Measurements from ENCODE around the gene PACSIN2.

DNA sequence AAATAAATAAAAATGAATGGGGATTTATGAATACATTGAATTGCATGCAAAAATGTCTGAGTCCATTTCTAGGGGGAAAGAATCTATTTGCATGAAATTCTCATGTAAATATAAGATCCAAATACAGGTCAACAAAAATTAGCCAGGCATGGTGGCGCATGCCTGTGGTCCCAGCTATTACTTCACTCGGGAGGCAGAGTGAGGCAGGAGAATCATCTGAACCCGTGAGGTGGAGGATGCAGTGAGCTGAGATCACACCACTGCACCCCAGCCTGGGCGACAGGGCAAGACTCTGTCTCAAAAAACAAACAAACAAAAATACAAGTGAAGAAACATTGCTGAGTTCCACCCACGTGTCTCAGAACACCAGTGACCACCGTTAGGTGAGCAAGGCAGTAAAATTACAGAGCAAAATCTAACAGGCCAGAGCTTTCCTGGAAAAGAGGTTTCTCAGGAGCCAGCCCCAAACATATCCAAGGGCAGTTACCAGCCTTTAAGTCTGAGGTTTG, 17.3 kb downstream of the PACSIN2 start:
- no peak for TF ChIP-seq ZNF331 (CRISPR knock-in tag; IDR thresholded peaks at IDR 0.05; ENCODE audit: low read depth)
- TF ChIP-seq, protein P1, sequence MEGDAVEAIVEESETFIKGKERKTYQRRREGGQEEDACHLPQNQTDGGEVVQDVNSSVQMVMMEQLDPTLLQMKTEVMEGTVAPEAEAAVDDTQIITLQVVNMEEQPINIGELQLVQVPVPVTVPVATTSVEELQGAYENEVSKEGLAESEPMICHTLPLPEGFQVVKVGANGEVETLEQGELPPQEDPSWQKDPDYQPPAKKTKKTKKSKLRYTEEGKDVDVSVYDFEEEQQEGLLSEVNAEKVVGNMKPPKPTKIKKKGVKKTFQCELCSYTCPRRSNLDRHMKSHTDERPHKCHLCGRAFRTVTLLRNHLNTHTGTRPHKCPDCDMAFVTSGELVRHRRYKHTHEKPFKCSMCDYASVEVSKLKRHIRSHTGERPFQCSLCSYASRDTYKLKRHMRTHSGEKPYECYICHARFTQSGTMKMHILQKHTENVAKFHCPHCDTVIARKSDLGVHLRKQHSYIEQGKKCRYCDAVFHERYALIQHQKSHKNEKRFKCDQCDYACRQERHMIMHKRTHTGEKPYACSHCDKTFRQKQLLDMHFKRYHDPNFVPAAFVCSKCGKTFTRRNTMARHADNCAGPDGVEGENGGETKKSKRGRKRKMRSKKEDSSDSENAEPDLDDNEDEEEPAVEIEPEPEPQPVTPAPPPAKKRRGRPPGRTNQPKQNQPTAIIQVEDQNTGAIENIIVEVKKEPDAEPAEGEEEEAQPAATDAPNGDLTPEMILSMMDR (conservative IDR thresholded peaks at IDR 0.05; ENCODE audit: low read depth in 2 of 2), result no peak
- no peak for TF ChIP-seq EZH2phosphoT487 (IDR thresholded peaks at IDR 0.05; ENCODE audit: unreplicated experiment)
- no peak for TF ChIP-seq EZH2 (IDR thresholded peaks at IDR 0.05; ENCODE audit: low read depth, unreplicated experiment)
- no peak for TF ChIP-seq POLR2AphosphoS5 (IDR thresholded peaks at IDR 0.05; ENCODE audit: low read depth)
- no peak for TF ChIP-seq ZNF114 (CRISPR knock-in tag; IDR thresholded peaks at IDR 0.05)
- TF ChIP-seq, protein P2, sequence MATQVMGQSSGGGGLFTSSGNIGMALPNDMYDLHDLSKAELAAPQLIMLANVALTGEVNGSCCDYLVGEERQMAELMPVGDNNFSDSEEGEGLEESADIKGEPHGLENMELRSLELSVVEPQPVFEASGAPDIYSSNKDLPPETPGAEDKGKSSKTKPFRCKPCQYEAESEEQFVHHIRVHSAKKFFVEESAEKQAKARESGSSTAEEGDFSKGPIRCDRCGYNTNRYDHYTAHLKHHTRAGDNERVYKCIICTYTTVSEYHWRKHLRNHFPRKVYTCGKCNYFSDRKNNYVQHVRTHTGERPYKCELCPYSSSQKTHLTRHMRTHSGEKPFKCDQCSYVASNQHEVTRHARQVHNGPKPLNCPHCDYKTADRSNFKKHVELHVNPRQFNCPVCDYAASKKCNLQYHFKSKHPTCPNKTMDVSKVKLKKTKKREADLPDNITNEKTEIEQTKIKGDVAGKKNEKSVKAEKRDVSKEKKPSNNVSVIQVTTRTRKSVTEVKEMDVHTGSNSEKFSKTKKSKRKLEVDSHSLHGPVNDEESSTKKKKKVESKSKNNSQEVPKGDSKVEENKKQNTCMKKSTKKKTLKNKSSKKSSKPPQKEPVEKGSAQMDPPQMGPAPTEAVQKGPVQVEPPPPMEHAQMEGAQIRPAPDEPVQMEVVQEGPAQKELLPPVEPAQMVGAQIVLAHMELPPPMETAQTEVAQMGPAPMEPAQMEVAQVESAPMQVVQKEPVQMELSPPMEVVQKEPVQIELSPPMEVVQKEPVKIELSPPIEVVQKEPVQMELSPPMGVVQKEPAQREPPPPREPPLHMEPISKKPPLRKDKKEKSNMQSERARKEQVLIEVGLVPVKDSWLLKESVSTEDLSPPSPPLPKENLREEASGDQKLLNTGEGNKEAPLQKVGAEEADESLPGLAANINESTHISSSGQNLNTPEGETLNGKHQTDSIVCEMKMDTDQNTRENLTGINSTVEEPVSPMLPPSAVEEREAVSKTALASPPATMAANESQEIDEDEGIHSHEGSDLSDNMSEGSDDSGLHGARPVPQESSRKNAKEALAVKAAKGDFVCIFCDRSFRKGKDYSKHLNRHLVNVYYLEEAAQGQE (IDR thresholded peaks at IDR 0.05; ENCODE audit: unreplicated experiment), result no peak
- no peak for TF ChIP-seq NANOG (IDR thresholded peaks at IDR 0.05; ENCODE audit: borderline replicate concordance)
- TF ChIP-seq, protein P3, sequence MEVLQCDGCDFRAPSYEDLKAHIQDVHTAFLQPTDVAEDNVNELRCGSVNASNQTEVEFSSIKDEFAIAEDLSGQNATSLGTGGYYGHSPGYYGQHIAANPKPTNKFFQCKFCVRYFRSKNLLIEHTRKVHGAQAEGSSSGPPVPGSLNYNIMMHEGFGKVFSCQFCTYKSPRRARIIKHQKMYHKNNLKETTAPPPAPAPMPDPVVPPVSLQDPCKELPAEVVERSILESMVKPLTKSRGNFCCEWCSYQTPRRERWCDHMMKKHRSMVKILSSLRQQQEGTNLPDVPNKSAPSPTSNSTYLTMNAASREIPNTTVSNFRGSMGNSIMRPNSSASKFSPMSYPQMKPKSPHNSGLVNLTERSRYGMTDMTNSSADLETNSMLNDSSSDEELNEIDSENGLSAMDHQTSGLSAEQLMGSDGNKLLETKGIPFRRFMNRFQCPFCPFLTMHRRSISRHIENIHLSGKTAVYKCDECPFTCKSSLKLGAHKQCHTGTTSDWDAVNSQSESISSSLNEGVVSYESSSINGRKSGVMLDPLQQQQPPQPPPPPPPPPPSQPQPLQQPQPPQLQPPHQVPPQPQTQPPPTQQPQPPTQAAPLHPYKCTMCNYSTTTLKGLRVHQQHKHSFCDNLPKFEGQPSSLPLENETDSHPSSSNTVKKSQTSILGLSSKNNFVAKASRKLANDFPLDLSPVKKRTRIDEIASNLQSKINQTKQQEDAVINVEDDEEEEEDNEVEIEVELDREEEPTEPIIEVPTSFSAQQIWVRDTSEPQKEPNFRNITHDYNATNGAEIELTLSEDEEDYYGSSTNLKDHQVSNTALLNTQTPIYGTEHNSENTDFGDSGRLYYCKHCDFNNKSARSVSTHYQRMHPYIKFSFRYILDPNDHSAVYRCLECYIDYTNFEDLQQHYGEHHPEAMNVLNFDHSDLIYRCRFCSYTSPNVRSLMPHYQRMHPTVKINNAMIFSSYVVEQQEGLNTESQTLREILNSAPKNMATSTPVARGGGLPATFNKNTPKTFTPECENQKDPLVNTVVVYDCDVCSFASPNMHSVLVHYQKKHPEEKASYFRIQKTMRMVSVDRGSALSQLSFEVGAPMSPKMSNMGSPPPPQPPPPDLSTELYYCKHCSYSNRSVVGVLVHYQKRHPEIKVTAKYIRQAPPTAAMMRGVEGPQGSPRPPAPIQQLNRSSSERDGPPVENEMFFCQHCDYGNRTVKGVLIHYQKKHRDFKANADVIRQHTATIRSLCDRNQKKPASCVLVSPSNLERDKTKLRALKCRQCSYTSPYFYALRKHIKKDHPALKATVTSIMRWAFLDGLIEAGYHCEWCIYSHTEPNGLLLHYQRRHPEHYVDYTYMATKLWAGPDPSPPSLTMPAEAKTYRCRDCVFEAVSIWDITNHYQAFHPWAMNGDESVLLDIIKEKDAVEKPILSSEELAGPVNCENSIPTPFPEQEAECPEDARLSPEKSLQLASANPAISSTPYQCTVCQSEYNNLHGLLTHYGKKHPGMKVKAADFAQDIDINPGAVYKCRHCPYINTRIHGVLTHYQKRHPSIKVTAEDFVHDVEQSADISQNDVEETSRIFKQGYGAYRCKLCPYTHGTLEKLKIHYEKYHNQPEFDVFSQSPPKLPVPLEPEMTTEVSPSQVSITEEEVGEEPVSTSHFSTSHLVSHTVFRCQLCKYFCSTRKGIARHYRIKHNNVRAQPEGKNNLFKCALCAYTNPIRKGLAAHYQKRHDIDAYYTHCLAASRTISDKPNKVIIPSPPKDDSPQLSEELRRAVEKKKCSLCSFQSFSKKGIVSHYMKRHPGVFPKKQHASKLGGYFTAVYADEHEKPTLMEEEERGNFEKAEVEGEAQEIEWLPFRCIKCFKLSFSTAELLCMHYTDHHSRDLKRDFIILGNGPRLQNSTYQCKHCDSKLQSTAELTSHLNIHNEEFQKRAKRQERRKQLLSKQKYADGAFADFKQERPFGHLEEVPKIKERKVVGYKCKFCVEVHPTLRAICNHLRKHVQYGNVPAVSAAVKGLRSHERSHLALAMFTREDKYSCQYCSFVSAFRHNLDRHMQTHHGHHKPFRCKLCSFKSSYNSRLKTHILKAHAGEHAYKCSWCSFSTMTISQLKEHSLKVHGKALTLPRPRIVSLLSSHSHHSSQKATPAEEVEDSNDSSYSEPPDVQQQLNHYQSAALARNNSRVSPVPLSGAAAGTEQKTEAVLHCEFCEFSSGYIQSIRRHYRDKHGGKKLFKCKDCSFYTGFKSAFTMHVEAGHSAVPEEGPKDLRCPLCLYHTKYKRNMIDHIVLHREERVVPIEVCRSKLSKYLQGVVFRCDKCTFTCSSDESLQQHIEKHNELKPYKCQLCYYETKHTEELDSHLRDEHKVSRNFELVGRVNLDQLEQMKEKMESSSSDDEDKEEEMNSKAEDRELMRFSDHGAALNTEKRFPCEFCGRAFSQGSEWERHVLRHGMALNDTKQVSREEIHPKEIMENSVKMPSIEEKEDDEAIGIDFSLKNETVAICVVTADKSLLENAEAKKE (CRISPR knock-in tag; IDR thresholded peaks at IDR 0.05), result no peak
- no peak for TF ChIP-seq JUNB (IDR thresholded peaks at IDR 0.05; ENCODE audit: unreplicated experiment)
- no peak for TF ChIP-seq CREB1 (CRISPR knock-in tag; IDR thresholded peaks at IDR 0.05; ENCODE audit: low read depth)
- TF ChIP-seq, protein P4, sequence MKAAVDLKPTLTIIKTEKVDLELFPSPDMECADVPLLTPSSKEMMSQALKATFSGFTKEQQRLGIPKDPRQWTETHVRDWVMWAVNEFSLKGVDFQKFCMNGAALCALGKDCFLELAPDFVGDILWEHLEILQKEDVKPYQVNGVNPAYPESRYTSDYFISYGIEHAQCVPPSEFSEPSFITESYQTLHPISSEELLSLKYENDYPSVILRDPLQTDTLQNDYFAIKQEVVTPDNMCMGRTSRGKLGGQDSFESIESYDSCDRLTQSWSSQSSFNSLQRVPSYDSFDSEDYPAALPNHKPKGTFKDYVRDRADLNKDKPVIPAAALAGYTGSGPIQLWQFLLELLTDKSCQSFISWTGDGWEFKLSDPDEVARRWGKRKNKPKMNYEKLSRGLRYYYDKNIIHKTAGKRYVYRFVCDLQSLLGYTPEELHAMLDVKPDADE (IDR thresholded peaks at IDR 0.05), result no peak

Data from GM23338 (cell line).